GM12874 (cell line): Measurements from ENCODE around the gene CD226.

Experiments used
- TF ChIP-seq, protein P1 (sequence below): IDR thresholded peaks from 2 replicates; pipeline ENCODE4 v1.5.1; 2011; ENCODE audit warnings: low read depth, mild to moderate bottlenecking, control low read depth, low read length, moderate library complexity; ENCODE audit not compliant: insufficient read depth

CD226 gene

DNA sequence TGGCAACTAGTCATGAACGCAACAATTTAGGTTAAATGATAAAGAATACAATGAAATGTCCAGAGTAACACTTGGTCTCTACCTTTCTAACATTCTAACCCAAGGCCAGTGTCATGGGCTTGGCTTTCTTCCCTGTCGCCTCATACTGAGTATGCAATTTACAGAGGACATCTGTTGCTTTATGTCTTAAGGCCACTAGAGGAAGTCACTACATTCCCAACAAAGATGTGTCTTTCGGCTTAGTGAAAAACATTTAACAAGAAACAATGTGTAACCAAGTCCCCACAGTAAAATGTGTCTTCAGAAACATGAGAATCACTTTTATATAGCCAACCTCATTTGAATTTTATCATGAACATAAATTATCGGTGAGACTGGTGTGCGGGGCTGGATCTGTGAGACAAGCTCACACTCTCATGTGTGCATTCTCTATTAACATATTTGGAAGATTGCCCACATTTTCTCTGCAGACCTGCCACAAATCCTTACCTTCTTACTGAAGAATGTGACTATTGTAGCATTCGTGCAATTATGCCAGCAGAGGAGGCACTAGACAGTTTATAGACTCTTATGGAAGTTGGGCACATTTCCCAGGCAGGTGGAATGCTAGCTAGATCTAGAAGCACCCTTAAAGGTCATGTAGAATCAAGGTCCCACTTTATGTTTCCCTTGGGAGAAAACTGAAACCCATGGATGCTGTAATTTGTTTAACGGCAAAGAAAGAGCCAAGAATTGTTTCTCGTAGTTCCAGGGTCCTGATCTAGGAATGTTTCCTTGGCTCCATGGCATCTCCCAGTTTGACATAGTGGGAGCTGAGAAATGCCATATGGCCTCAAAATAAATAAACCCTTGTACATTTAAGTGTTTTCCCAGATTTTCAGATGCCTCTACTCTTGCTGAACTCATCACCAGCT is 101.8 kb downstream of the CD226 start:
- TF ChIP-seq, protein P1, sequence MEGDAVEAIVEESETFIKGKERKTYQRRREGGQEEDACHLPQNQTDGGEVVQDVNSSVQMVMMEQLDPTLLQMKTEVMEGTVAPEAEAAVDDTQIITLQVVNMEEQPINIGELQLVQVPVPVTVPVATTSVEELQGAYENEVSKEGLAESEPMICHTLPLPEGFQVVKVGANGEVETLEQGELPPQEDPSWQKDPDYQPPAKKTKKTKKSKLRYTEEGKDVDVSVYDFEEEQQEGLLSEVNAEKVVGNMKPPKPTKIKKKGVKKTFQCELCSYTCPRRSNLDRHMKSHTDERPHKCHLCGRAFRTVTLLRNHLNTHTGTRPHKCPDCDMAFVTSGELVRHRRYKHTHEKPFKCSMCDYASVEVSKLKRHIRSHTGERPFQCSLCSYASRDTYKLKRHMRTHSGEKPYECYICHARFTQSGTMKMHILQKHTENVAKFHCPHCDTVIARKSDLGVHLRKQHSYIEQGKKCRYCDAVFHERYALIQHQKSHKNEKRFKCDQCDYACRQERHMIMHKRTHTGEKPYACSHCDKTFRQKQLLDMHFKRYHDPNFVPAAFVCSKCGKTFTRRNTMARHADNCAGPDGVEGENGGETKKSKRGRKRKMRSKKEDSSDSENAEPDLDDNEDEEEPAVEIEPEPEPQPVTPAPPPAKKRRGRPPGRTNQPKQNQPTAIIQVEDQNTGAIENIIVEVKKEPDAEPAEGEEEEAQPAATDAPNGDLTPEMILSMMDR: no peak

DNA sequence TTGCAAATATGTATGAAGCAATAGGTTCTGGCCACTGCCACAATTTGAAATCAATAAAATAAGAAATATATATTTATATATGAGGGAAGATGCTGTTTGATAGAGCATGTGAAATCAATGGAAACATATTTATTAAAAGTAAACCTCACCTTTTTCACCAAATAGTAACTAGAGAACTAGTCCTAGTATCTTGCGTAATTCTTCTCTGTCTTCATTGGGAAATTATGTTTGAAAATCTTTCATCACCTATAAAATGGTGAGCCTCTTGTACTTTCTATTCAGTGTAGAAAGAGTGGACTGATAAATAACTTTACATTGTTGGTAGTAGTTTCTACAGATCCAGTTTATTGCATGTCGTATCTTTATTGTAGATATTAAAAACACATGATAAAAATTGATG is 103.0 kb downstream of the CD226 start:
- TF ChIP-seq, protein P1: no peak

DNA sequence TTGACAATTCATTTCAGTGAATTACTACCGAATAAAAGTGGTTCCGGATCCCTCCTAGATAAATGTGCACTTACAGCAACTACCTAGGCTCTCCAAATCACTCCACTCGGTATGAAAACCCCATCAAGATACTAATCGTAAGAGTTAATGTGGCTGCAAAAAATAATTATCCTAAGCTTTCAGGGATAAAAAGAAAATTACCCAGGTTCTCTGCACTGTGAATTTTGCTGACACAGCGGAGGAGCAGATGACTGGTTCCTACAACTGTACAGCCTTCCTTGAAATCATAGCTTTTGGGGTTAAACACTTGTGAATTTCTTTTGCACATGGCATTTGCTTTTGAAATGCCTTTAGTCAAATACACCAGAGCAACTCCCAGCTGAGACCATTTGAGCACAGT is 104.7 kb downstream of the CD226 start:
- TF ChIP-seq, protein P1: no peak

DNA sequence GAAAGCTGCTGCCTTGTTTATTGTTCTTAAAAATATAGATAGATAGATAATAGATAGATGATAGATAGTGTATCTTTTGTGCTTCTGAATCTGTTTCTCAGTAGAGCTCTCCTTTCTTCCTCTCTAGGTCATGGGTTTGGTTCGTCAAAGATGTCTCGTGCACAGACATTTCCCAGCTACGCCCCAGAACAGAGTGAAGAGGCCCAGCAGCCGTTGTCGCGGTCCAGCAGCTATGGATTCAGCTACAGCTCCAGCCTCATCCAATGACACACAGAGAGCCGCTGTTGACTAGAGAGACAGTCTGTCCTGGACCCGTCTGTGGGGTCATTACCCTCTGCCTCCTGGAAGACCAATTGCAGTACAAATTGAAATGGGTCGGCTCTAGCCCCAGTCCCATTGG is 106.6 kb downstream of the CD226 start:
- TF ChIP-seq, protein P1: no peak

DNA sequence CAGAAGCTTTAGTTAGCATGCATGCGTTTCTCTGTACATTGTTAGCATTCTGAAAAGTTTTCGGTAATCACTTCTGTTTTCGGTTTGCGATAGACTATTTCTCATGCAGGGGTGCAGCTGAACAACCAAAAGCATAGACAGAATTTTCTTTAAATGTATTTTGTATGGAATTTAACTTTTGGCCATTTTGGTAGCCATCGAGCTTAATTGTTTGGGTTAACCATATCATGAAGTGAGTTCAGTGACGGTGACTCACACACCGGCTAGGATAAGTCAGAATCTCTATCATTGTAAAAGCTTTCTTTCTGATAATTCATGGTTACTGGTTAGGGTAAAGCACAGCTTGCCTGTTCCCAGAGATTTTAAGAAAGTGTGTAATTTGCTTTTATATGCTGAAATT is 107.2 kb downstream of the CD226 start:
- TF ChIP-seq, protein P1: no peak

DNA sequence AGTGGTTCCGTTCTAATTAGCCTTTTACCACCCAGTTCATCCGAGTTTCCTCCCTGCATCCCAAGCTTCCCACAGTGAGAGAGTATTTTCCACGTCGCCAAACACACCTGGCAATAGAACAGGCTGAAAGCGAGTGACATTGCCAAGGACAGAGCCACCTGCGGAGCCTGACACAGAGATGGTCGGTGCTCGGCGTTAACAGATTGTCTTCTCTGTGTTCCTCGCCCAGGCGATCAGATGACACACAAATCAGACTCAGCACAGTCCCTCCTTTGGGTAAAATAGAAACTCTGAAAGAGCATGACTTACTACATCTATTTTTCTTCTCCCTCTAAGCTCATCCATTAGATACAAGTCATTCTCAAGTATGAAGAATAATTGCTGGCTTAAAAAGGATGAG is 107.7 kb downstream of the CD226 start:
- TF ChIP-seq, protein P1: no peak

DNA sequence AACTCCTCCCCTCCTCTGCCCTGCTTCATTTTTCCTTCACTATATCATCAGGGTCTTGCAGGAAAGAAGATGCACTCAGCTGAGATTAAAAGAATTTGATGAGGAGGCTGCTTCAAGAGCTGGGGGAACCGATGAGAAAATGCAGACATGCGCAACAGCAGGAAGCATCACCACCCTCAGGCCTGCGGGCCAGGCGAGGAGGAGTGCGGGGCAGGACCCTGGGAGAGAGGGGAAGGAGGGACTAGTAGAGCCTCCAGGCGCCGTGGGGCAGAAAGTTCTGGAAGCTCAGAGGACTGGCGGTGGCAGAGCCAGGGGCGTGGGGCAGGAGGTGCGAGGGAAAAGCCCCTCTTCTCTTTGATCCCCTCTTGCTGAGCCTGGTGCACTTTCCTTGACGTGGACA is 108.2 kb downstream of the CD226 start:
- TF ChIP-seq, protein P1: no peak
